ENCODE measurements around the gene TKTL2.

Gene TKTL2, protein sequence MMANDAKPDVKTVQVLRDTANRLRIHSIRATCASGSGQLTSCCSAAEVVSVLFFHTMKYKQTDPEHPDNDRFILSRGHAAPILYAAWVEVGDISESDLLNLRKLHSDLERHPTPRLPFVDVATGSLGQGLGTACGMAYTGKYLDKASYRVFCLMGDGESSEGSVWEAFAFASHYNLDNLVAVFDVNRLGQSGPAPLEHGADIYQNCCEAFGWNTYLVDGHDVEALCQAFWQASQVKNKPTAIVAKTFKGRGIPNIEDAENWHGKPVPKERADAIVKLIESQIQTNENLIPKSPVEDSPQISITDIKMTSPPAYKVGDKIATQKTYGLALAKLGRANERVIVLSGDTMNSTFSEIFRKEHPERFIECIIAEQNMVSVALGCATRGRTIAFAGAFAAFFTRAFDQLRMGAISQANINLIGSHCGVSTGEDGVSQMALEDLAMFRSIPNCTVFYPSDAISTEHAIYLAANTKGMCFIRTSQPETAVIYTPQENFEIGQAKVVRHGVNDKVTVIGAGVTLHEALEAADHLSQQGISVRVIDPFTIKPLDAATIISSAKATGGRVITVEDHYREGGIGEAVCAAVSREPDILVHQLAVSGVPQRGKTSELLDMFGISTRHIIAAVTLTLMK

DNA sequence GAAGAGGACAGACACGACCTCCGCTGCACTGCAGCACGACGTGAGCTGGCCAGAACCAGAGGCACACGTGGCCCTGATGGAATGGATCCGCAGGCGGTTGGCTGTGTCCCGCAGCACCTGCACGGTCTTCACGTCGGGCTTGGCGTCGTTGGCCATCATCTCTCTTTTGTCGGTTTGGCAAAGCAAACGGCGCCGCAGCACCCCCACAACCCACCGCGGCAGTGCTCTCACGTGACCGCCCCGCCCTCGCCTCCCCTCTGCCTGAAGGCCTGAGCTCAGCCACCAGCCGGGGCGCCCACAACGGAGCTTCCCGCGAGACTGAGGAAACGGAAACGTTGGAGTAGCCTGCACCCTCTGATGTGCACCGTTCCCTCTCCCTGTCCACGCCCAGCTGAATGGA lies at the start of gene TKTL2:
TKTL2 (minus strand) TSS at position 179 of the 400 bp plus-strand sequence; CDS start at position 159, 20 bp downstream.
- no peak for DNase-seq

DNA sequence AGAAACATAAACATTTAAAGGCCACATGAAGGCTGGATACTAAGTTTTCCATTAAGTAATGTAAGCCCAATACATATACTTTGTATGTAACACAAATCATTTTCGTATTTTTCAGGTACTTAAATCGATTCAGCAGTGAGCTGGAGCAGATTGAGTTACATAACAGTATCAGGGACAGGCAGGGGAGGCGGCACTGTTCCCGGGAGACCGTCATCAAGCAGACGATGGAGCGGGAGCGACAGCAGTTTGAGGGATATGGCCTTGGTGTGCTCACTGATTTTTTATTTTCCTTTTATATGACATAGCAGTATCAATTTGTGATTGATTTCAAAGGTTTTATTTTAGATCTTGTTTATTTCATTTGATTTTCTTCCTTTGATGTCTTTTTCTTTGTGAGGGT lies 41.6 kb upstream of the TKTL2 start:
- no peak for DNase-seq

DNA sequence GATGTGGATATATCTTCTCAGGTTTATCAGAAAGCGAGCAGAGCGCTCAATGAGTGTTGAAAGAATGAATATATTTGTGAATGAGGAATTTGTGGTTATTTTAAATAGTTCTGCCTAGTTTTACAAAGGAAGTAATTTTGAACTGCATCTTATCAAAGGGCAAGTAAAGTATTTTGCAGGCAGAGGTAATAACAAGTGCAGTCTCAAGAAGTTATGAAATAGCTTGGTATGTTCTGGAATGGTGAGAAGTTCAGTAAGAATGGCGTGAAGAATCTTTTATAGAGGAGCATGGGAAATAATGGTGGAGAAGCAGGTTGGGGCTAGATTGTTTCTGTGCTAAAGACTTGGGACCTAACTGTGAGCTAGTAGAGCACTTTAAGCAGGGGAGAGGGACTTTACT lies 31.8 kb upstream of the TKTL2 start:
- DNase-seq = no peak

DNA sequence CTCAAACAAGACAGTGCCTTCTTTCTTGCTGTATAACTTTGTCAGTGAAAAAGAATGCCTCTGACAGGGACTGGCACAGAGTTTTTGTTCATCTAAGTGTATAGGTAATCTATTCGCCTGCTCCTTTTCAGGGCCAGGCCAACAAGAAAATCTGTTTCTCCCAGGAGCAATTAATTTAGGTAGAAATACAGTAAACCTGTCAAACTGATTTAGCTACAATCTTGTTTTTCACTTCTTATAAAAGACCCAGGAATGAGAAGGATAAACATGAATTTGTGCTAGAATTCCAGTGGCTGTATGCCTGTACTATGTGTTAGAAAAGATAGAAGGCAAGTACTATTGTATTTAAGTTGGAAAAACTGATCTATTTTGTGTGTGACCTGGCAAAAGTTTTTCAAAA lies 27.0 kb upstream of the TKTL2 start:
- no peak for DNase-seq

DNA sequence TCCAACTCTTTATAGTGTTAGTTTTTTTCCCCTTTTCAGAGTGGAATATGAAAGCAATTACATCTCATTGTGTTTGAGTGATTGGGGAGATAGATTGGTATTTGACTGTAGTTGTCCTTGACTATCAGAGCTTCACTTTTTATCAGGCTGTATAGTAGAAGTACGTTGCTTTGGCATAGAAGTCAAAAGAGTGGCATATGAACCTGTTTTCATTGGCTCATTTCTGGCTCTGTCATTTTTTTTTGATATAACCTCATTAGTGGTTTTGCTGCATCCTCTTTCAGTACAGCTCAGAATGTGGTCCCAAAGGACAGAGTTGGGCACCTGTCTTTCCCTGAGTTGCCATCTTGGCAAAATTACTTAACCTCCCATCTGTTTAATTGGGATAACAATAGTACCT lies 22.3 kb upstream of the TKTL2 start:
- no peak for DNase-seq

DNA sequence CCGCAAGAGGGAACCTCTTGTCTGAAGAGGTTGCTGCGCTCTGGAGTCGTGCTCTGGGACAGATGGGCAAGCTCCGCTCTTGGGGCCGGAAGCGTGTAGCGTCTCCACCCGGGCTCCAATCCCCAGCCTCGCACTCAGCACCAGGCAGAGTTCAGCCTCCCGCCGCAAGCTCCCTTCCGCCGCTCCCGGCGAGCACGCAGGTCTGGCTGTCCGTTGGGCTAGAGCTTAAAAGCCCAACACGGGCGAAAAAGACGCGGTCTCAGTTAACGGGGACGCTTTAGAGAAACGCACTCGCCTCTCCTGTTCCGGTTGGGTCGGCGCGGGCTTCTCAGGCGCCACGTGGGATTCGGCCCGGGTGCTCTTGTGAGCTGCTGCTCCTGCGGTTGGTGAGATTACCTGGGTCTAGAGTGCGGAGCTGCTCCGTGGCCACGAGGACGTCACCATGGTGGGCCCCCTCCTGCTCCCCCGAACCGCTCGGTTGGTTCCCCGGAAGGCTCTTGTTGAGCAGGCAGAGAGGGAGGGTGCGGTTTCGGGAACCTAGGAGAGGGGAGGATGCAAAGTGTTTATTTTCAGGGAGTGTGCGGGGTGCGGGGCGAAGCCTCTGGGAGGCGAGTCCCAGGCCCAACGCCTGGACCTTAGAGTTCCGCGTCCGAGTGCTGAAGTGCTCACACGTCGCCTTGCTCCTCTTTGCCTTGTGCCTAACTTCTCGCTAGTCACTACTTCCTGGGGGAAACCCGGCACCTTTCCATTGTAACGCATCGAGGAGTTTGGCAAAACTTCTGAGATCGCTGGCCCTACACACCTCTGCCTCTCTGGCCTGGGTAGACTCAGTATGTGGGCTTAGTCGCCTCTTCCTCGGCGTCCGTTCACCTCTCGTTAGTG lies 21.0 kb upstream of the TKTL2 start, which contains the start of gene TMA16:
TMA16 (plus strand) TSS at position 331 of the 882 bp plus-strand sequence; CDS start at position 443, 112 bp downstream.
- DNase-seq = peak; percentile 91 to 93

DNA sequence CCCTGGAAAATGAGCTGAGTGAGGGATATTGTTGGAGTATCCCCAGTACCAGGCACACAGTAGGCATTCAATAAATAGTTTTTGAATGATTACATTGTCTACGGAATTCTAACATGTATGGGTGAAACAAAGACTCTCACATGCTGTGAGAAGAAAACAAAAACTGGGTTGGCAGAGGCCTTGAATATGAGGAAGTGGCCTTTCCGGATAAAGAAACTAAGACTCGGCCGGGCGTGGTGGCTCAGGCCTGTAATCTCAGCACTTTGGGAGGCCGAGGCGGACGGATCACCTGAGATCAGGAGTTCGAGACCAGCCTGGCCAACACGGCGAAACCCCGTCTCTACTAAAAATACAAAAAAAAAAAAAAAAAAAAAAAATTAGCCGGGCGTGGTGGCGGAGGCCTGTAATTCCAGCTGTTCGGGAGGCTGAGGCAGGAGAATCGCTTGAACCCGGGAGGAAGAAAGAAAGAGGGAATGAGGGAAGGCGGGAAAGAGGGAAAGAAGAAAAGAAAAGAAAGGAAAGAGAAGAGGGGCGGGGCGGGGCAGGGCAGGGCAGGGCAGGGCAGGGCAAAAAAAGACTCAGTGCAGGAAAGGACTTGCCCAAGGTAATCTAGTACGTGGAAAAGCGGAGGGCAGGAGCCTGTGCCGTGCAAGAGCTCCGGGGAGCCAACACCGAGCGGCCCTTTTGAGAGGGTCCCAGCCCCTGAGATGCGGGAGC lies 20.2 kb upstream of the TKTL2 start:
- DNase-seq = no peak

DNA sequence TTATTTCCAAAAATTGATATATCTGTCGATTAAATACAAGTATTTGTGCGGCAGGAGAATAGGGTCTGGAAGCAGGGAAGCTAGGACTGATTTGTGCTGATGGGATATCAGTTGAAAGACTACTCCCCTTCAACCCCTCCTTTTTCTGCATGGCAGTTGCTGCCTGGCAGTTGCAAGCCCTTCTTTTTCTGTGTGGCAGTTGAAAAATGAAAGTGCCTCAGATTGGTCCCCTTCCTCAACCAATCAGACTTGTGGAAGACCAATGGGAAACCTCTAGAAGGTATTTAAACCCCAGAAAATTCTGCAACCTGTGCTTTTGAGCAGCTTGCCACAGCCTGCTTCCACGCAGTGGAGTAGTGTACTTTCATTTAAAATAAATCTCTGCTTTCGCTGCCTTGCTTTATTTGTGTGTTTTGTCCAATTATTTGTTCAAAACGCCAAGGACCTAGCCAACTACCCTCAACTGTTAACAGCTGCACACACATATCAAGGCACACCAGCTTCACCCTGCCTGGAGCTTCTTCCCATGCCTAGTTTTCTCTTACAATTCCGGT lies 19.5 kb upstream of the TKTL2 start:
- DNase-seq = no peak

DNA sequence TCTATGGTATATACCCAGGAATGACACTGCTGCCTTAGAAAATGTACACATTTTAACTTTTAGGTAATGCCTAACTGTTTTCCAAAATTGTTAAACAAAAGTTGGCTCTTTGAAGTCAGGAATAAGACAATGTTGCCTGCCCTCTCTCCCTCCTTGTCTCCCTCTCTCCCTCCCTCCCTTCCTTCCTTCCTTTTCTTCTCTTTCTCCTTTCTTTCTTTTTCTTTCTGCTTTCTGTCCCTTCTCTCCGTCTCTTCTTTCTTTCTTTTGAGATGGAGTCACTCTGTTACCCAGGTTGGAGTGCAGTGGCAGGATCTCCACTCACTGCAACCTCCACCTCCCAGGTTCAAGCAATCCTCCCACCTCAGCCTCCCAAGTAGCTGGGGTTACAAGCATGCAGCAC lies 16.4 kb upstream of the TKTL2 start:
- no peak for DNase-seq

DNA sequence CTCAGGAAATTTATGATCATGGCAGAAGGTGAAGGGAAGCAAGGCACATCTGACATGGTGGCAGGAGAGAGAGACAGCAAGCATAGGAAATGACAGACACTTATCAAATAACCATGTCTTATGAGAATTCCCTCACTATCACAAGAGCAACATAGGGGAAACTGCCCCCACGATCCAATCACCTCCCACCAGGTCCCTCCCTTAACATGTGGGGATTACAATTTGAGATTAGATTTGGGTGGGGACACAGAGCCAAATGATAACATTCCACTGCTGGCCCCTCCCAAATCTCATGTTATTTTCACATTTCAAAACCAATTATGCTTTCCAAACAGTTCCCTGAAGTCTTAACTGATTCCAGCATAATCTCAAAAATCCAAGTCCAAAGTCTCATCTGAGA lies 12.8 kb upstream of the TKTL2 start:
- no peak for DNase-seq

DNA sequence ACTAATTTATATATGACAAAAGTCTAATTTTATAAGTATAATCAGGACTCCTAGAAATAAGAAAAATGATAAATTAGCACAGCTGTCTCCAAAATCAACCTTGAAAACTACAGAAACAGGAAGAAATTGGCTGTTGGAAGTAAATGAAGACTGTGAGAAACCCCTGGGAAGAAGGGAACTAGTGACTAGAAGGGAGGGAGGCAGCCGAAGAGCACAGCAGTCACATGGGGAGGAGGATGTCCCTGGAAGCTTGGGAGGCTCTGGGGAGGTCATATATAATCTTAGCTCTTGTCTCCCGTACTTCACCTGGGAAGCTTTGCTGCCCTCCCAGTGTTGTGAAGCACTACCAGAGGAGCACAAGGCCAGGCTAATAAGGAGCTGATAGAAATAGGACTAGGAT lies 12.0 kb upstream of the TKTL2 start:
- DNase-seq = no peak

DNA sequence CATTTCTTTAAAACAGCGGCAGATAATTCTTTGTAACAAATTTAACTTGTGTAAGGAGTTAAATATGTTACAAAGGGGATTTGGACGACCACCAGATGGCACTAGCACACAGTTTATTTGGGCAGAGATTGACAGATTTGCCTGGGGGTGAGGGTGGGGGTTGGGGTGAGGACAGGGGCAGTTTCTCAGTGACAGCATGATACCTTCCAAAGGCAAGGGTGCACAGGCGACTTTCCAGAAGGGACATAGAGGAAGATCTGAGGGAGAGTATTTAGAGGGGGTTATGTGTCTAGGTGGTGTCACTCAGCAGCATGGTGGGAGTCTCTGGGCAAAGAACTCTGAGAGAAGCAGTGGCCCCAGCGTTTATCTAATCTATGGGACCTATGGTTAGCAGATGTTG lies 11.4 kb upstream of the TKTL2 start:
- DNase-seq = peak; percentile 59 to 60

DNA sequence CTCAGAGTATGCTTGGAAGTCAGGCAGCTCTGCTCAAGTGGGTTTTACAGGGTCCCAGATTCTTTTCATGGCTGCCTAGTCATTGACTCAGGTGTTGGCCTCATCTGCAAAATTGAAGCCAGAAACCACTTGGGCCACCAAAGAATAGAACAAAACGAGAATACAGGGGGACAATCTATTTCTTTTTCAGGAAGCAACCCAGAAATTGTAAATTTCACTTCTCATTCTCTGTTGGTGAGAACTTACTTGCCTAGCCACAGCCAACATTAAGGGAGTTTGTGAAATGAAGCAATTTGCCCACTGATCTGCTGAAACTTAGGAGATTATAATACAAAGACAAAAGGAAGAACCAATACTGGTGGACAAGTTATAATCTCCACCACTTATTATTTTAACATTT lies 8.6 kb upstream of the TKTL2 start:
- no peak for DNase-seq

DNA sequence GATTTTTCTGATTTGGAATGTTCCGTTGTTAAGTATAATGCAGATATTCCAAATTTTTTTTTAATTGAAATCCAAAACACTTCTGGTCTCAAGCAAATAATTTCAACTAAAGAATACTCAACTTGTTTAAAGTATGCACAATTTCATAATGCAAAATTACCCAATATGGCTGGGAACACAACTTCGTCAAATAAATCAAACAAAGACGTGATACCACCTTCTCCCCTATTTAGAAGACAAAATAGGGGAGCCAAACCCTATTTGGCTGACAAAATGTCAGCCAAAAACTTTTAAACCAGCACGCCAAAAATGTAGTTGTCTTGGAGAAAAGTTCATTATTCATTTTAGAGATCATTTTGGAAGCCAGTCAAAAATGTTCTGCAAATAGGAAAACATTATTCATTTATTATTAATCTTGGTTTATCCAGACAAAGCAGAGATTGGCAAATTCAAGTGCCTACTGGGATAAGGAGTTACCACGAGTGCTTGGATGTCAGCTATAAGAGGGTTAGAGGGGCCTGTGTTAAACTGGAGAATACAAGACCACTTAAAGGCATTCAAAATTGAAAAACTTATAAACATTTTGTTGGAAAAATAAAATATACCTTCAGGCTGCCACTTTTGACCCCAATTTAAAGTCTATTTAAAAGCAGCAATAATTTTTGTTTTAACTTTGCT lies 3.3 kb upstream of the TKTL2 start:
- no peak for DNase-seq

DNA sequence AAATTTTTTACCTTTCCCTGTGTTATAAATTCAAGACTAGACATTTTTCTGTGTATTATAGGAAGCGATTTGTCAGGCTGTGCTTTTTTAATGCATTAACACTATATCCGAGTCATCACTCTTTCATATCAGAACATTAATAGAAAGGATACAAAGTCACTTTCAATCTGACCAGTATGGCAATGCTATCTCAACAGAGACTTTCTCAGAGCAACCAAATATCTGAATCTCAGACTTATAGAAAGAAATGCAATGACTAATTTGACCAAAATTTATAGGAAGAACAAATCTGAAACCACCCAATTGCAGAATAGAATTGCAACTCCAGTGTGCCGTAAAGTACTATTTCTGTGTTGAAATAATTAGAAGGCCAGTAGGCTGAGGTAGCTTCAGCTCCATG lies 473 bp upstream of the TKTL2 start:
- DNase-seq = no peak

DNA sequence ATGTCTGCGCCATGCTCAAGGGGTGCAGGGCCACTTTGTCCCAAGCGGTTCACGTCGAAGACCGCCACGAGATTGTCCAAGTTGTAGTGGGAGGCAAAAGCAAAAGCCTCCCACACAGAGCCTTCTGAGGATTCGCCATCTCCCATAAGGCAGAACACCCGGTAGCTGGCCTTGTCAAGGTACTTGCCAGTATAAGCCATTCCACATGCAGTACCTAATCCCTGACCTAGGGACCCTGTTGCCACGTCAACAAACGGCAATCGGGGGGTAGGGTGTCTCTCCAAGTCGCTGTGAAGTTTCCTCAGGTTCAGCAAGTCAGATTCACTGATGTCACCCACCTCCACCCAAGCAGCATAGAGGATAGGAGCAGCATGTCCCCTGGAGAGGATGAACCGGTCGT lies 424 bp downstream of the TKTL2 start:
- no peak for DNase-seq

DNA sequence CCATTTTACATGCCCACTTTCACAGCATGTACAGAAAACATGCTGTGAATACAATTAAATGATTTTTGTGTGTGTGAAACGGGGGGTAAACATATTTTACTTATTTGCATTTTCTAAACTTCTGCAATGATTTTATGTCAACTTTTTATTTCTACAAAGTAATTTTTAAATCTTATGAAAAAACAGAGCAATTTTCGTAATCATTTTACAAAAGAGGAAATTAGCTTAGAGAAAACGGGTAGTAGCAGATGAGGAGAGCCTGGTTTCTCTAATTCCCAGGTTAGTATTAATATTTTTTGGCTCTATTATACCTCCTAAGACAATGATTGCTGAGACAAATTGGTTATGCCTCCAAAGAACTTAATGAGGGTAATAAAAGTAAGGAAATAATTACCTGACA lies 3.2 kb downstream of the TKTL2 start:
- DNase-seq = no peak

DNA sequence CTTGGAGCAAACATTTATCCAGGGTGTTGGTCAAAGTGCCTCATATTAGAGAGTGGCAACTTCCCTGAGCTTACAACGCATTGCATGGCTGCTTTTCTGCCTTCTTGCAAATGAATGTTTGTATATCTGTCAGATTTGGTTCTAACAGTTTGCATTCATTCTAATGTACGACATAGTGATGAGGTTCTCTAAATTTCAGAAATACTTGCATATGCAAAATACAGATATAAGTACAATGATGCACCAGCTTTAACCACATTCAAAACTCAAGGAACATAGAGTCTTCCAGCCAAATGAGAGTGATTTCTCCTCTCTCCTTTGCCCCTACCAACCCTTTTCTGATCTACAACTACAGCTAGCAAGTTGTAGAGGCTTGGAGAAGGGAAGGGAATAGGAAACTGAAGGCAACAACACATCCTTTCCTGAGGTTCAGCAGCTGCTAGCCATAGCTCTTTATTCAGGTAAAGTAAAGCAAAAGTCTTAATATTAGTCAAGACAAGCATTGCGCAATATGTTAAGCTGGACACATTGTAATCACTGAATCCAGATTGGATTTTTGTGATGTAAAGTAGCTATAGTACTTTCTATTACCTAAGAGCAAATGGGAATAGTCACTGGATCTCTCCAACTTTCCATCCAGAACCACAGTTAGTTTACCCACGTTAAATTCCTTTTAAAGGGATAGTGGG lies 6.3 kb downstream of the TKTL2 start:
- DNase-seq = no peak

DNA sequence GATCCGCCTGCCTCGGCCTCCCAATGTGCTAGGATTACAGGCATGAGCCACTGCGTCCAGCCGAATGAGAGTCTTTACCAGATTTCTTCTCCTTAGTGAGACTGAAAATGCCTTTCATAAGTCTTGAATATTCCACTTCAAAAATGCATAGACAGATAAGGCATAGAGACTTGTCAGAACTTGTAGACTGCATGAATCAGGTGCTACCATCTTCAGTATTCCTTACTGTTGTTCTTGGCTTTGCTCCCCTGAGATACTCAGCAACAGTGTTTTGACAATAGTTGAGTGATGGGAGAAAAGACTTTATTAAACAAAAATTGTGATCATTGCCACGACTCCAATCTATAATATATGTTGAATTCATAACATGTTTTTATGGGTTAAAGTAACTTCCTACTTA lies 11.0 kb downstream of the TKTL2 start:
- DNase-seq = no peak

DNA sequence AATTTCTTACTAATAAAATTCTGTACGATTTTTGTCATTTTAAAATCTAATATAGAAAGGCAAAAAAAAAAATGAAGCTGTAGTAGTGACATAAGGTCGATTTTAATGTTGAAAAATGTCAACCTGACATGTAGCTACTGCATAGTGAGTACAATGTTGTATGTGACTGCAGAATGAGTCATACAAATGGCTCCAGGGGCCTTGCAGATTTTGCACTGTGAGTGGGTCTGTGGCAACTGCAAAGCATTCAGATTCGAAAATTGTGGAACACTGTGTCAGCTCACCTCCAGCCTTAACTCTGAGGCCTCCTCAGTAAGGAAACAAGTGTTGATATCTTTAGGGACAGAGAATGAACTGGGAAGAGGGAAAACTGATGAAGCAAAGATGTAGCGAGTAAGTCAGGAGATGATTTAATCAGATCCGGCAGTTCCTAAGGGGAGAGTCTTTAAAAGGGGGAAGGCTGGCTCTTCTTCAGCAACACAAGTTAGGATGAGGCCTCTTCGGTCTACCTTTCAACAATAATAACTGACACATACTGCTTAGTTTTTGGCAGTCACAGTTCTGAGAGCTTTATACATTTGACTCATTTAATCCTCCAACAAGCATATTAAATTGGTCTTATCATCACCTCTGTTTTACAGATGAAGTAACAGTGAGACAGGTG lies 24.9 kb downstream of the TKTL2 start:
- DNase-seq = no peak

DNA sequence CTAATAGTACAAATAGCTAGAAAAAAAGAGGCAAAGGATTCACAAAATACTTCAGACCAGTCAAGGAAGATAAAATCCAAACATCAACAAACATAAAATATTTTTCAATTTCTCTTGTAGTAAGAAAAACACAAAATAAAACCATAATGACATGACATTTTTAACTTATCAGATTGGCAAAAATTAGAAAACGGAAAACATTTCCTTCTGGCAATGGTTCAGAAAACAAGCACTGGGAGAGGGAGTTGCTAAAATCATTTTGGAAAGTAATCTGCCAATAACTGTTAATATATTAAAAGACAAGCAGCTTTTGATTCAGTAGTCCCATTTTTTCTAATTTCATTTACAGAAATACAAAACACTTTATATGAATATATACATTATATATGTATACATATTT lies 26.1 kb downstream of the TKTL2 start:
- no peak for DNase-seq
